ENCODE data around the gene TRIO.

TRIO gene

GRCh38 chr5:14309878-14310531, 166.9 kb downstream of the TRIO start:
- Histone ChIP-seq H3K27me3 (ENCODE audit: control insufficient read depth in 1 of 2, insufficient read depth in 2 of 2, low read length in 2 of 2) (no peaks in the 10 kb centered on the region), H3K9ac (ENCODE audit: low read depth in 1 of 2, low read length in 2 of 2) (no peak overlapping the region), H3K27ac (ENCODE audit: low read depth, low read length) (no peak overlapping the region), H3K4me1 (ENCODE audit: control insufficient read depth in 1 of 2, insufficient read depth in 2 of 2, low read length in 2 of 2) (no peaks in the 10 kb centered on the region), H3K36me3 (ENCODE audit: control insufficient read depth in 1 of 2, insufficient read depth in 2 of 2, low read length in 2 of 2) (peaks cover 5 to 43% of the 10 kb centered on the region in 2 donors), H3K4me3 (ENCODE audit: low read depth in 1 of 2, low read length in 2 of 2) (no peak overlapping the region), H3K9me3 (ENCODE audit: control insufficient read depth in 1 of 2, low read length in 2 of 2) (no peaks in the 10 kb centered on the region)

DNA sequence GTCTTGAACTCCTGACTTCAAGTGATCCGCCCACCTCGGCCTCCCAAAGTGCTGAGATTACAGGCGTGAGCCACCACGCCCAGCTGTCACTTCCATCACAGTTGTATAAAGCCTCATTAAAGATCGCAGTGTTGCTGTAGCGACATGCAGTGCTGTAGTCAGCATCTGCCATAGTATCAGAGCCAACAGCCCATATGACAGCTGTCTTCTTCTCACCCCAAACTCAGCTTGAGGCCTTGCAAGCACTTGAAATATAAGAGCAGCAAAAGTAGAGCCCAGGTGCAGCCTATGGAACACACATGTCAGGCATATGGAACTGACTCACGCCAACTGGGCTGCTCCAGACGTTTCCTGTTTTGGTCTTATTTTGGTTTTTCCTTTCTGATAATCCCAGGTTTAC, 167.8 kb downstream of the TRIO start:
- Histone ChIP-seq H3K27me3 (ENCODE audit: control insufficient read depth in 1 of 2, insufficient read depth in 2 of 2, low read length in 2 of 2) (no peaks in the 10 kb centered on the region), H3K36me3 (ENCODE audit: control insufficient read depth in 1 of 2, insufficient read depth in 2 of 2, low read length in 2 of 2) (peaks cover 0 to 35% of the 10 kb centered on the region in 2 donors), H3K4me3 (ENCODE audit: low read depth in 1 of 2, low read length in 2 of 2) (no peak overlapping the region), H3K27ac (ENCODE audit: low read depth, low read length) (no peak overlapping the region), H3K9me3 (ENCODE audit: control insufficient read depth in 1 of 2, low read length in 2 of 2) (no peaks in the 10 kb centered on the region), H3K9ac (ENCODE audit: low read depth in 1 of 2, low read length in 2 of 2) (no peak overlapping the region), H3K4me1 (ENCODE audit: control insufficient read depth in 1 of 2, insufficient read depth in 2 of 2, low read length in 2 of 2) (no peaks in the 10 kb centered on the region)

DNA sequence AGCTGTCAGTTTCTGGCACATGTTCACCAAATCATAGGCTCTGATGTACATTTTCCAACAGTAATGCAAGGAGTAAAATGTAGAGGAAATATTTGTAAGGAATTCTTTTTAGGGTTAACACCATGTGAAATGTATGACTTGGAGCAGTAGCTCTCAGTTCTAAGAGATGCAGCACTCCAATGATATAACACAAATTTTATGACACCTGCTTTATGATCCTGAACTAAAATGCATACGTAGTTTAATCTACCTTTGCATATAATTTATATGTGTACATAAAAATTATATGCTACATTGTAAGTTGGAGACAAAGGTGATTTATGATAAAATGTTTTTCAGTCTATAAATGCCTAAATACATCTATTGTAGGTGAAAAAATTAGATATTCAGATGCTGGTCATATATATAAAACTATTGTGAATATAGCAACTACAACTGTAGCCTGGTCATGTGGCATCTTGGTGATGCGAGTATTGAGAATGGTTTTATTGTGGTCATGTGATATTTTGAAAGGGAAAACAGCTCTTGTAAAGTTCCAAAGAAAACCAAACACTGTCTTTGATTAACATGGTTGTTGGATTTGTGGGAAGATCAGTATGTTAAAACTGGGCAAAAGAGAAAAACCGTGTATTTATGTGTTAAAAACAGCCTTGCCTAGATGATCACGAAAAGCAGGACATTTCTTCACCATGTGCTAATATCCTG, 171.0 kb downstream of the TRIO start:
- Histone ChIP-seq H3K27ac (ENCODE audit: low read depth, low read length) (no peak overlapping the region), H3K9me3 (ENCODE audit: control insufficient read depth in 1 of 2, low read length in 2 of 2) (no peaks in the 10 kb centered on the region), H3K4me1 (ENCODE audit: control insufficient read depth in 1 of 2, insufficient read depth in 2 of 2, low read length in 2 of 2) (no peaks in the 10 kb centered on the region), H3K36me3 (ENCODE audit: control insufficient read depth in 1 of 2, insufficient read depth in 2 of 2, low read length in 2 of 2) (peaks cover 10 to 45% of the 10 kb centered on the region in 2 donors), H3K9ac (ENCODE audit: low read depth in 1 of 2, low read length in 2 of 2) (no peak overlapping the region), H3K27me3 (ENCODE audit: control insufficient read depth in 1 of 2, insufficient read depth in 2 of 2, low read length in 2 of 2) (no peaks in the 10 kb centered on the region), H3K4me3 (ENCODE audit: low read depth in 1 of 2, low read length in 2 of 2) (no peak overlapping the region)

- no peak overlapping the region for H3K4me3 ChIP-seq (ENCODE audit: low read depth in 1 of 2, low read length in 2 of 2)
- H3K9me3 ChIP-seq (ENCODE audit: control insufficient read depth in 1 of 2, low read length in 2 of 2), result no peaks in the 10 kb centered on the region
- H3K27ac ChIP-seq (ENCODE audit: low read depth, low read length), result no peak overlapping the region
- no peak overlapping the region for H3K9ac ChIP-seq (ENCODE audit: low read depth in 1 of 2, low read length in 2 of 2)
- no peaks in the 10 kb centered on the region for H3K4me1 ChIP-seq (ENCODE audit: control insufficient read depth in 1 of 2, insufficient read depth in 2 of 2, low read length in 2 of 2)
- peaks cover 17 to 40% of the 10 kb centered on the region in 2 donors for H3K36me3 ChIP-seq (ENCODE audit: control insufficient read depth in 1 of 2, insufficient read depth in 2 of 2, low read length in 2 of 2)
- H3K27me3 ChIP-seq (ENCODE audit: control insufficient read depth in 1 of 2, insufficient read depth in 2 of 2, low read length in 2 of 2), result no peaks in the 10 kb centered on the region
Measured at GRCh38 chr5:14316471-14316870, 173.3 kb downstream of the TRIO start.

GRCh38 chr5:14319102-14319501, 176.0 kb downstream of the TRIO start:
- Histone ChIP-seq H3K27ac (ENCODE audit: low read depth, low read length) (no peak overlapping the region), H3K9me3 (ENCODE audit: control insufficient read depth in 1 of 2, low read length in 2 of 2) (no peaks in the 10 kb centered on the region), H3K27me3 (ENCODE audit: control insufficient read depth in 1 of 2, insufficient read depth in 2 of 2, low read length in 2 of 2) (no peaks in the 10 kb centered on the region), H3K4me1 (ENCODE audit: control insufficient read depth in 1 of 2, insufficient read depth in 2 of 2, low read length in 2 of 2) (no peaks in the 10 kb centered on the region), H3K9ac (ENCODE audit: low read depth in 1 of 2, low read length in 2 of 2) (no peak overlapping the region), H3K36me3 (ENCODE audit: control insufficient read depth in 1 of 2, insufficient read depth in 2 of 2, low read length in 2 of 2) (peaks cover 17 to 35% of the 10 kb centered on the region in 2 donors), H3K4me3 (ENCODE audit: low read depth in 1 of 2, low read length in 2 of 2) (no peak overlapping the region)

- peaks cover 0 to 4% of the 10 kb centered on the region in 2 donors for H3K4me1 ChIP-seq (ENCODE audit: control insufficient read depth in 1 of 2, insufficient read depth in 2 of 2, low read length in 2 of 2)
- peaks cover 9 to 29% of the 10 kb centered on the region in 2 donors for H3K36me3 ChIP-seq (ENCODE audit: control insufficient read depth in 1 of 2, insufficient read depth in 2 of 2, low read length in 2 of 2)
- no peak overlapping the region for H3K4me3 ChIP-seq (ENCODE audit: low read depth in 1 of 2, low read length in 2 of 2)
- H3K9ac ChIP-seq (ENCODE audit: low read depth in 1 of 2, low read length in 2 of 2), result no peak overlapping the region
- H3K27ac ChIP-seq (ENCODE audit: low read depth, low read length), result no peak overlapping the region
- H3K27me3 ChIP-seq (ENCODE audit: control insufficient read depth in 1 of 2, insufficient read depth in 2 of 2, low read length in 2 of 2), result no peaks in the 10 kb centered on the region
- no peaks in the 10 kb centered on the region for H3K9me3 ChIP-seq (ENCODE audit: control insufficient read depth in 1 of 2, low read length in 2 of 2)
Measured at GRCh38 chr5:14321936-14322335, 178.8 kb downstream of the TRIO start.

- H3K9ac ChIP-seq (ENCODE audit: low read depth in 1 of 2, low read length in 2 of 2), result no peak overlapping the region
- H3K36me3 ChIP-seq (ENCODE audit: control insufficient read depth in 1 of 2, insufficient read depth in 2 of 2, low read length in 2 of 2), result peaks cover 7 to 23% of the 10 kb centered on the region in 2 donors
- H3K4me3 ChIP-seq (ENCODE audit: low read depth in 1 of 2, low read length in 2 of 2), result no peak overlapping the region
- no peaks in the 10 kb centered on the region for H3K27me3 ChIP-seq (ENCODE audit: control insufficient read depth in 1 of 2, insufficient read depth in 2 of 2, low read length in 2 of 2)
- H3K9me3 ChIP-seq (ENCODE audit: control insufficient read depth in 1 of 2, low read length in 2 of 2), result no peaks in the 10 kb centered on the region
- H3K4me1 ChIP-seq (ENCODE audit: control insufficient read depth in 1 of 2, insufficient read depth in 2 of 2, low read length in 2 of 2), result peaks cover 0 to 4% of the 10 kb centered on the region in 2 donors
- no peak overlapping the region for H3K27ac ChIP-seq (ENCODE audit: low read depth, low read length)
Measured at GRCh38 chr5:14322437-14323187, 179.5 kb downstream of the TRIO start.

DNA sequence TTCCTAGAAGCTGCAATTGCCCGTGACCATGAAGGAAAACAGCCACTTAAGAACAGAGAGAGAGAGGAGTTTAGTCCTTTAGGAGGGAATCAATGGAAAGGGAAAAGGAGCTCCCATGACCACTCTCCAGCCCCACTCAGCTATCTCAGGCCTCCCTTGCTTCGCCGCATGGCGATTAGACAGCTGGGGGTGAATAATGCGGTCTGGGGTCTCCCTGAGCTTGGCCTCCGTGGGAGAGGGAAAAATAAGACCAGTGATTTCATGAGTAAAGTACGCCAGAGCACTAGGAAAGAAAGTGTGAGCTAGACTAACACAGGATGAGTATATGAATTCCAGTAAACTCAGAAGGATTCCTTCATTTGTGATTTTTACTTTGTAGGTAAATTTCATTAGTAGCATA, 180.3 kb downstream of the TRIO start:
- Histone ChIP-seq H3K4me1 (ENCODE audit: control insufficient read depth in 1 of 2, insufficient read depth in 2 of 2, low read length in 2 of 2) (peaks cover 0 to 4% of the 10 kb centered on the region in 2 donors), H3K4me3 (ENCODE audit: low read depth in 1 of 2, low read length in 2 of 2) (no peak overlapping the region), H3K27me3 (ENCODE audit: control insufficient read depth in 1 of 2, insufficient read depth in 2 of 2, low read length in 2 of 2) (no peaks in the 10 kb centered on the region), H3K9me3 (ENCODE audit: control insufficient read depth in 1 of 2, low read length in 2 of 2) (no peaks in the 10 kb centered on the region), H3K36me3 (ENCODE audit: control insufficient read depth in 1 of 2, insufficient read depth in 2 of 2, low read length in 2 of 2) (peaks cover 7 to 27% of the 10 kb centered on the region in 2 donors), H3K9ac (ENCODE audit: low read depth in 1 of 2, low read length in 2 of 2) (no peak overlapping the region), H3K27ac (ENCODE audit: low read depth, low read length) (no peak overlapping the region)

- no peak overlapping the region for H3K4me3 ChIP-seq (ENCODE audit: low read depth in 1 of 2, low read length in 2 of 2)
- H3K36me3 ChIP-seq (ENCODE audit: control insufficient read depth in 1 of 2, insufficient read depth in 2 of 2, low read length in 2 of 2), result peaks cover 4 to 29% of the 10 kb centered on the region in 2 donors
- H3K4me1 ChIP-seq (ENCODE audit: control insufficient read depth in 1 of 2, insufficient read depth in 2 of 2, low read length in 2 of 2), result peaks cover 0 to 4% of the 10 kb centered on the region in 2 donors
- no peak overlapping the region for H3K9ac ChIP-seq (ENCODE audit: low read depth in 1 of 2, low read length in 2 of 2)
- no peaks in the 10 kb centered on the region for H3K27me3 ChIP-seq (ENCODE audit: control insufficient read depth in 1 of 2, insufficient read depth in 2 of 2, low read length in 2 of 2)
- no peaks in the 10 kb centered on the region for H3K9me3 ChIP-seq (ENCODE audit: control insufficient read depth in 1 of 2, low read length in 2 of 2)
- H3K27ac ChIP-seq (ENCODE audit: low read depth, low read length), result no peak overlapping the region
Measured at GRCh38 chr5:14325369-14325768, 182.2 kb downstream of the TRIO start.

Measured in duodenal mucosa (tissue), 2 donors.